Measurements from ENCODE around the gene TJP1. TPM values are rescaled to one million over a fixed set of nuclear protein-coding genes. Genes with fewer than 3 reads are reported as not detected.

TJP1 gene
- total and polyA plus RNA-seq, 9 of the 15 experiments (the other 6 are each of a cell fraction or from before 2014, with no cell fraction given), result 9.1 to 39.3 (median 28.0) TPM

DNA sequence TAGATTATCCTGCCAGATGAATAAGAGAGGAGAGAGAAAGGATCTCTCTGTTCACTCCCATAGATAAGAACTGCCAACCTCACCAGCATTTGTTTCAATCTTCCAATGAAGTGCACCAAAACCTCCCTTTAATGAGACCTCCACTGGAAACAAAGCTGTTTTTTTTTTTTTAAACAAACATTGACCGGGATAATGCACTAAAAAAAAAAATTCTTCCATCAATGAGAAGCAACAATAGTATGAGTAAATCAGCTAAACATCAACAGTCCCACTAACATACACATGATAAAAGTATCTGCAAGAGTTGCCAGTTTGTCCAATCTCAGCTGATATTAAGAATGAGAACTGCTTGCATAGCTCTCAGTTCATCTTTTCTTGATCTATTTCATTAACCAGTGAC lies 19.9 kb downstream of the TJP1 start:
- WGBS (ENCODE audit: insufficient coverage, low coverage, missing lambda C conversion rate), result 40% methylated on average over 1 of the region's 1 CpG
- BruUV-seq (replicated peaks), result no TSS peak
- no peak overlapping the region for H3K4me3 ChIP-seq
- H3K9ac ChIP-seq (ENCODE audit: insufficient read depth in 1 of 2, low read depth in 2 of 2, low read length in 2 of 2), result no peak overlapping the region
- H3K79me2 ChIP-seq (ENCODE audit: control insufficient read depth, insufficient read depth, low read length), result peaks cover 59% of the 10 kb centered on the region
- peaks cover 4% of the 10 kb centered on the region; the same call in 1 of the 2 replicates for H4K20me1 ChIP-seq (replicated peaks; ENCODE audit: control insufficient read depth, insufficient read depth, low read length)
- TF ChIP-seq ZC3H11A (IDR thresholded peaks at IDR 0.05; ENCODE audit: low read depth, low read length) (no peak), MYC (IDR thresholded peaks at IDR 0.05; ENCODE audit: low read depth, low read length) (no peak), MYC (CRISPR knock-in tag; IDR thresholded peaks at IDR 0.05; ENCODE audit: borderline replicate concordance, low read depth) (no peak)
- TF ChIP-seq, protein P1, sequence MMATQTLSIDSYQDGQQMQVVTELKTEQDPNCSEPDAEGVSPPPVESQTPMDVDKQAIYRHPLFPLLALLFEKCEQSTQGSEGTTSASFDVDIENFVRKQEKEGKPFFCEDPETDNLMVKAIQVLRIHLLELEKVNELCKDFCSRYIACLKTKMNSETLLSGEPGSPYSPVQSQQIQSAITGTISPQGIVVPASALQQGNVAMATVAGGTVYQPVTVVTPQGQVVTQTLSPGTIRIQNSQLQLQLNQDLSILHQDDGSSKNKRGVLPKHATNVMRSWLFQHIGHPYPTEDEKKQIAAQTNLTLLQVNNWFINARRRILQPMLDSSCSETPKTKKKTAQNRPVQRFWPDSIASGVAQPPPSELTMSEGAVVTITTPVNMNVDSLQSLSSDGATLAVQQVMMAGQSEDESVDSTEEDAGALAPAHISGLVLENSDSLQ (IDR thresholded peaks at IDR 0.05), result no peak
- H2AFZ ChIP-seq (ENCODE audit: low read depth, low read length), result no peak overlapping the region
- POLR2A ChIA-PET, result no interaction called here
- peaks cover 11% of the 10 kb centered on the region; the same call in 2 of the 3 replicates for H3K36me3 ChIP-seq (ENCODE audit: control insufficient read depth, insufficient read depth, low read length)
- intact Hi-C loops (cut with micrococcal nuclease), result no loop called here
- no peaks in the 10 kb centered on the region for H3K9me3 ChIP-seq (replicated peaks; ENCODE audit: control insufficient read depth, insufficient read depth, low read depth, low read length)
- in situ Hi-C loops (cut with MboI), result no loop called here
- no peaks in the 10 kb centered on the region for H3K27me3 ChIP-seq (ENCODE audit: control insufficient read depth in 2 of 2, insufficient read depth in 2 of 2, low read length in 2 of 2)
- H3K4me1 ChIP-seq (replicated peaks in 1 of 2; ENCODE audit: control insufficient read depth in 2 of 2, insufficient read depth in 2 of 2, low read length in 2 of 2), result peaks cover 0 to 7% of the 10 kb centered on the region in 2 experiments; a peak in 2 of 5 replicates
- FAIRE-seq, result no peak
- CTCF ChIA-PET (ENCODE audit: low intra/inter-chr PET ratio), result no interaction called here
- no peak overlapping the region for H3K4me2 ChIP-seq (ENCODE audit: insufficient read depth, low read length)
- DNase-seq (ENCODE audit: extremely low read depth in 1 of 4, low spot score in 3 of 4), result no peak
- H3K9me1 ChIP-seq (ENCODE audit: control insufficient read depth, insufficient read depth, low read length), result no peaks in the 10 kb centered on the region
- no peak for ATAC-seq
- H3K27ac ChIP-seq (ENCODE audit: extremely low read depth, low read depth, low read length), result no peak overlapping the region
